Esophagus muscularis mucosa (tissue), 3 donors: Measurements from ENCODE around the gene MAN1A1.

Source experiments
- CTCF ChIP-seq, 3 experiments: fragments of 200-600 bp in 2 of 3; fragments of 450-650 bp in 1 of 3; sonication (generic) in 2 of 3; IDR thresholded peaks; one replicate each; pipeline ENCODE4 v1.5.1; 2017 to 2019; ENCODE audit warnings: antibody characterized with exemption in 3 of 3, mild to moderate bottlenecking in 2 of 3, moderate library complexity in 1 of 3
- POLR2AphosphoS5 ChIP-seq, 2 donors: sonication (generic); formaldehyde crosslinking; IDR thresholded peaks; one replicate each; pipeline ENCODE4 v1.6.1; 2017; ENCODE audit warnings: antibody characterized with exemption in 2 of 2

GRCh38 chr6:119323478-119323877, 26.1 kb downstream of the MAN1A1 start:
- TF ChIP-seq CTCF (IDR thresholded peaks at IDR 0.05) (no peak), POLR2AphosphoS5 (IDR thresholded peaks at IDR 0.05) (no peak)
